Muscle layer of duodenum (tissue), 2 donors: ENCODE data around the gene UNC5B.

Experiments used
- H3K27ac ChIP-seq: one replicate; pipeline ENCODE4 v1.7.0; 2013; ENCODE audit warnings: mild to moderate bottlenecking, low read length
- H3K27me3 ChIP-seq: one replicate; pipeline ENCODE4 v1.7.0; 2013; ENCODE audit warnings: low read depth, mild to moderate bottlenecking, control low read depth, low read length
- H3K36me3 ChIP-seq, 2 donors: one replicate each; pipeline ENCODE4 v1.7.0; 2013; ENCODE audit warnings: low read length in 2 of 2, control low read depth in 1 of 2, mild to moderate bottlenecking in 1 of 2; ENCODE audit not compliant: insufficient read depth in 2 of 2, control insufficient read depth in 1 of 2
- H3K4me1 ChIP-seq, 2 donors: one replicate each; pipeline ENCODE4 v1.7.0; 2013; ENCODE audit warnings: low read length in 2 of 2, mild to moderate bottlenecking in 2 of 2, control low read depth in 1 of 2, moderate library complexity in 1 of 2; ENCODE audit not compliant: insufficient read depth in 2 of 2, control insufficient read depth in 1 of 2
- H3K4me3 ChIP-seq, 2 donors: one replicate each; pipeline ENCODE4 v1.7.0; 2013; ENCODE audit warnings: low read length in 2 of 2, low read depth in 1 of 2, mild to moderate bottlenecking in 1 of 2
- H3K9me3 ChIP-seq, 2 donors: one replicate each; pipeline ENCODE4 v1.7.0; 2013; ENCODE audit warnings: low read length in 2 of 2, control low read depth in 1 of 2, mild to moderate bottlenecking in 1 of 2; ENCODE audit not compliant: control insufficient read depth in 1 of 2
- donor health status: healthy.

UNC5B gene

GRCh38 chr10:71225291-71226058 lies 13.1 kb downstream of the UNC5B start:
- no peaks in the 10 kb centered on the region for H3K36me3 ChIP-seq
- no peaks in the 10 kb centered on the region for H3K9me3 ChIP-seq
- H3K27ac ChIP-seq = no peak overlapping the region
- H3K4me3 ChIP-seq = no peak overlapping the region
- no peaks in the 10 kb centered on the region for H3K4me1 ChIP-seq
- H3K27me3 ChIP-seq = no peaks in the 10 kb centered on the region

GRCh38 chr10:71228875-71229675 lies 16.7 kb downstream of the UNC5B start:
- Histone ChIP-seq H3K27ac (no peak overlapping the region), H3K4me1 (no peaks in the 10 kb centered on the region), H3K4me3 (no peak overlapping the region), H3K36me3 (no peaks in the 10 kb centered on the region), H3K9me3 (no peaks in the 10 kb centered on the region), H3K27me3 (no peaks in the 10 kb centered on the region)

- Histone ChIP-seq H3K36me3 (no peaks in the 10 kb centered on the region), H3K4me3 (no peak overlapping the region), H3K4me1 (peaks cover 0 to 7% of the 10 kb centered on the region in 2 donors), H3K27me3 (no peaks in the 10 kb centered on the region), H3K9me3 (no peaks in the 10 kb centered on the region), H3K27ac (no peak overlapping the region)
These were observed 17.6 kb downstream of the UNC5B start for GRCh38 chr10:71229726-71230655.

- H3K4me1 ChIP-seq = peaks cover 4 to 12% of the 10 kb centered on the region in 2 donors
- H3K36me3 ChIP-seq = no peaks in the 10 kb centered on the region
- no peak overlapping the region for H3K4me3 ChIP-seq
- no peaks in the 10 kb centered on the region for H3K9me3 ChIP-seq
- no peaks in the 10 kb centered on the region for H3K27me3 ChIP-seq
- H3K27ac ChIP-seq = no peak overlapping the region
These were observed 18.3 kb downstream of the UNC5B start for GRCh38 chr10:71230656-71231025.

GRCh38 chr10:71231206-71231605 lies 18.8 kb downstream of the UNC5B start:
- H3K4me3 ChIP-seq = no peak overlapping the region
- H3K4me1 ChIP-seq = peaks cover 4 to 12% of the 10 kb centered on the region in 2 donors
- no peak overlapping the region for H3K27ac ChIP-seq
- H3K36me3 ChIP-seq = no peaks in the 10 kb centered on the region
- H3K9me3 ChIP-seq = no peaks in the 10 kb centered on the region
- no peaks in the 10 kb centered on the region for H3K27me3 ChIP-seq

GRCh38 chr10:71232089-71232998 lies 20.0 kb downstream of the UNC5B start:
- no peaks in the 10 kb centered on the region for H3K27me3 ChIP-seq

GRCh38 chr10:71233482-71233892 lies 21.1 kb downstream of the UNC5B start:
- Histone ChIP-seq H3K4me1 (peaks cover 4 to 12% of the 10 kb centered on the region in 2 donors), H3K27ac (no peak overlapping the region)

More at GRCh38 chr10:71232089-71232998, 20.0 kb downstream of the UNC5B start:
- no peak overlapping the region for H3K4me3 ChIP-seq
- H3K9me3 ChIP-seq = no peaks in the 10 kb centered on the region
- H3K4me1 ChIP-seq = peaks cover 4 to 12% of the 10 kb centered on the region in 2 donors
- no peak overlapping the region for H3K27ac ChIP-seq
- no peaks in the 10 kb centered on the region for H3K36me3 ChIP-seq

GRCh38 chr10:71234004-71234894 lies 21.9 kb downstream of the UNC5B start:
- H3K9me3 ChIP-seq = no peaks in the 10 kb centered on the region
- no peak overlapping the region for H3K4me3 ChIP-seq
- H3K27ac ChIP-seq = no peak overlapping the region
- H3K36me3 ChIP-seq = no peaks in the 10 kb centered on the region
- H3K27me3 ChIP-seq = no peaks in the 10 kb centered on the region
- H3K4me1 ChIP-seq = peaks cover 4 to 12% of the 10 kb centered on the region in 2 donors

More at GRCh38 chr10:71233482-71233892, 21.1 kb downstream of the UNC5B start:
- H3K36me3 ChIP-seq = no peaks in the 10 kb centered on the region
- H3K27me3 ChIP-seq = no peaks in the 10 kb centered on the region
- no peaks in the 10 kb centered on the region for H3K9me3 ChIP-seq
- H3K4me3 ChIP-seq = no peak overlapping the region

- Histone ChIP-seq H3K27me3 (no peaks in the 10 kb centered on the region), H3K4me1 (peaks cover 4 to 12% of the 10 kb centered on the region in 2 donors), H3K27ac (no peak overlapping the region), H3K9me3 (no peaks in the 10 kb centered on the region), H3K36me3 (no peaks in the 10 kb centered on the region), H3K4me3 (no peak overlapping the region)
These were observed 22.8 kb downstream of the UNC5B start for GRCh38 chr10:71234970-71235685.
